Inflammatory macrophage (primary cell): ENCODE results near the gene PROSER2.
A peak's percentile ranks its signal among the peaks of the same experiment; 100 is the strongest.

ENCODE experiments used
- DNase-seq, 2 donors: peaks; one replicate each; pipeline ENCODE4 v3.0.0-alpha.2; 2020 to 2022

Gene PROSER2

DNA sequence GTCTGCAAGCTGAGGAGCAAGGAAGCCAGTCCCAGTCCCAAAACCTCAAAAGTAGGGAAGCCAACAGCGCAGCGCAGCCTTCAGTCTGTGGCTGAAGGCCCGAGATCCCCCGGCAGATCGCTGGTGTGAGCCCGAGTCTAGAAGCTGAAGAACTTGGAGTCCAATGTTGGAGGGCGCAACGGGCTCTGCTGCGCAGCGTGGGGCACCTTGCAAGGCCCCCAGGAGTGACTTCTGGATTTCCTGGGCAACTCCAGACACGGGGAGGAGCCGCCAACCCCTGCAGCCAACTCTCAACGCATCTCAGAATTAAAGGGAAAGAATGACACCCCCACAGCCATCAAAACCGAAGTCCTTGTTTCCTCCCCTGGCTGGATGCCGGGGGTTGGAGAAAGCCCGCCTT, 18.8 kb upstream of the PROSER2 start:
- no peak for DNase-seq

DNA sequence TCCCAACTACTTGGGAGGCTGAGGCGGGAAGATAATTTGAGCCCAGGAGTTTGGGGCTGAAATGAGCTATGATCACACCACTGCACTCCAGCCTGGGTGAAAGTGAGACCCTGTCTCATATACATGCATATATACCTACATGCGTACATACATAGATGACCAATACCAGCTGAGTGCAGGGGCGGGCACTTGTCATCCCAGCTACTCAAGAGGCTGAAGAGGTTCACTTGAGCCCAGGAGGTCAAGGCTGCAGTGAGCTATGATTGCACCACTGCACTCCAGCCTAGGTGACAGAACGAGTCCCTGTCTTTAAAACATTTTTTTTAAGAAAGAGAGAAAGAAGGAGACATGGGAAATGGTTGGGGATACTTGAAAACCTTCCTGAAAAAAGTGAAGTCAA, 17.4 kb upstream of the PROSER2 start:
- no peak for DNase-seq

DNA sequence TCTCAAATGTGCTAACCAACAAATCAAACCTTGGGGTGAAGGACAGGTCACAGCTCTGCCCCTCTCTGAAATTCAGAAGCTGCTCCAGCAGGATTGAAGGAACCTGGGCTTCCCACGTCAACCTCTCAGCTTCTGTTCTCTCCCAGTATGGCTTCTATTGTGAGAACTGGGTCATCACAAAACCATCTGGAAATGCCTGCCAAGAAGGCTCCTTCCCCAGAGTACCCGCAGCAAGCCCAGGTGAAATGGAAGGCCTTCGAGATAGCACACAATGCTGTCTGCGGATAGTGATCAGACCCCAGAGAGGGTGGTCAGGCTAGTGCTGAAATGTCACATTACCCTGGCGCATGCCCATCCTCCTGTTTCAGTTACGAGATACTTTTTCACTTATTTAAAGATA, 16.4 kb upstream of the PROSER2 start:
- no peak for DNase-seq

DNA sequence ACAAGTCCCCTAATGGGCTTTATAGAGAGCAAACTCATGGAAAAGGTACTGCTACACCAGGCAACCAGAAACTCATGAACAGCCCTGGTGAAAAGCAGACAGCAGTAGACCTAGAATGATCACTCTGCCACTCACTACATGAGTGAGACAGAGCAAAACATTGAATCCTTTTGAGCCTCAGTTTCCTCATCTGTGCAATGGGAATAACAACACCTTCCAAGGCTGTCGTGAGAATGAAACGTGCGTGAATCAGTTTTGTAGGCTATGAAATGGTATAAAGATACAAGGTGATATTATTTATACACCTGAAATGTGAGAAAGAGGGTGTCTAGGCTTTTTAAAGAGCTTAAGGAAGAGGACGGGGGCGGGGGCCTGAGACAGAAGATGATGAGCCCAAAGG, 14.3 kb upstream of the PROSER2 start:
- DNase-seq = no peak

DNA sequence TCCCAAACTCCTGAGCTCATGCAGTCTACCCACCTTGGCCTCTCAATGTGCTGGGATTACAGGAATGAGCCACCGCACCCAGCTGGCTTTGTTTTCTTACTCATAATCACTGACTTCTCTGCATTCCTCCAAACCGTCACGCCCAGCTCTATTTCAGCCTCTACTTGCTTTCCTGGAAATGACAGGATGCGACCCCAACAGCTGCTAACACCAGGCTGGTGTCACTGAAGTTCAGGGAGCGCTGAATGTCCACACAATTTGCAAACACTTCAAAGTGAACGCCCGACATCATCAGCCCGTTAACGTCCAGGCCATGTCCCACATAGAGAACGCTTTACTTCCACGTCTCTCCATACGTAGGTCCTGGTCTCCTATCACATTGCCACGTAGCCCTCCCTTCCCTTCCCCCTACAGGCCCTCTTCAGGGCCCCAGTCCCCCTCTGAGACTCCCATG, 12.8 kb upstream of the PROSER2 start:
- no peak for DNase-seq

DNA sequence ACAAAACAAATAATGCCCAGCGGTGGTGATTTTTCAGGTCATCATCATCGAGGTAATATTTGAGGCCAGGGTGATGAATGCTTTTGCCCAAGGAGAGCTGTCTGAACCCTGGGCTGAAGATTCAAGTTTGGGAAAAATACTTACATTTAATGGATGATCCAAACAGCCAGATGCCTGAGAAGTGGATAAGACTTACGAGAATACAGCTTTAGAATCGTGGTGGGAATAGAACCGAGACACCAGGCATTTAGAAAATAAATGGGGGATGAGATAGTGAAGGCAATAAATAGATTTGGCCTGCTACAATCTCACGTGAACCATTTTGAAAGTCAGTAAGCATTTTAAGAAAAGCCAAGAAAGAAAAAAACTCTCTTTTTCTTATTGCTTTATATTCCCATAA, 12.2 kb upstream of the PROSER2 start:
- no peak for DNase-seq

DNA sequence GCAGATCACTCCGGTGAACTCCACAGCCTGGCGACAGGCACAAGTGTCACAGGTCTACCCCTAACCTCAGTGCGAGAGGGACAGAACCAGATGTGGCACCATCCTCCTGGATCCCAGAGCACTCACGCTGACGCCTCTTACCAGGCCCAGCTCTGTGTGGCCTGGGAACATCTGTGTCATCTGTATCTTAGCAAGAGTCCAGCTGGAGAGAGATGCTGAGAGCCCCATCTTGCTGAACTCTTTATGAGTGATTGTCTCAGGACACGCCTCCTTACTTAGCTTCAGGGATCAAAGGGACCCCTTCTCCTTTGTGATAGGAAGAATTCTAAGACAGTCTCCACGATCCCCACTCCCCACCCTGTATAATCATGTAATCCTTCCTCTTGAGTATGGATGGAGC, 10.0 kb upstream of the PROSER2 start:
- no peak for DNase-seq

DNA sequence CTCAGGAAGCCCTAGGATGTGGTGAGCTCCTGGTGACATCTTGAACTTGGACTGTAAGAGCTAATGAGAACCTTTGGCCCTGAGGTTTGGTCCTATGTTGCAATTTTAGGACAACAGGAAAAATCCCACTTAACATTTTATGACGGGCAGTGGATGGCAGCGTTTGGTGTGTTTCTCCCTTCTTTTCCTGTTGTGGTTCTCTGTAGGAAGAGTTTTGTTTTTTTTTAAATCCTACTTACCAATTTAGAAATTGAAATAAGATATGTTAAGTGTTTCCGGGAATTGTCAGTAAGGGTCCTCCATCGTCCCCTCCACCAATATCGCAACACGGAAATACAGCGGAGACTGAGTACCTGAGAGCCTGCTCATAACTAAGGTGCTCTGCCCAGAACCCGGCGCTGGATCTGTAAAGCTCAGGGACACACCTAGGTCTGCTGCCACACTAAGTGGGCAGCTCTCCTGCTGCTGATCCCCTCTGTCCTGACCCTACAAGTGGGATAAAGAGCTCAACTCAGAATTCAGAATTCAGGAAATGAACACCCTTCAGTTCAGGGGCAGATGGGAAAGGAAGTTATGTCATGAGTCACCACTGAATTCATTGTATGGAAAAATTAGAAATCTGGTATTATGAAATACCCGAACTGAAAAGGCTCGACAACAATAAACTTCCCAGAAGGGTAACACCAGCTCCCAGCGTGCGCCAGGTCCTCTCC, 9.1 kb upstream of the PROSER2 start:
- DNase-seq = peak; percentile 36 to 74

DNA sequence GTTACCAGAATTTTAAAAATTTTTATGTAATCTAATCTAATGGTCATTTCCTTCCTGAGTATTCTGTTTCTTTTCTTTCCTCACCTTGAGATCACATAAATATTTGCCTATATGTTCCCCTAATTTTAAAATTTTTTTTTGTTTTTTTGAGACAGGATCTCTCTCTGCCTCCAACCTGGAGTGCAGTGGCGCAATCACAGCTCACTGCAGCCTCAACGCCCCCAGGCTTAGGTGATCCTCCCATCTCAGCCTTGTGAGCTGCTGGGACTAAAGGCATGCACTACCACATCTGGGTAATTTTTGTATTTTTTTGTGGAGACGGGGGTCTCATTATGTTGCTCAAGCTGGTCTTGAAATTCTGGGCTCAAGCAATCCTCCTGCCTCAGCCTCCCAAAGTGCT, 4.1 kb upstream of the PROSER2 start:
- DNase-seq = no peak

DNA sequence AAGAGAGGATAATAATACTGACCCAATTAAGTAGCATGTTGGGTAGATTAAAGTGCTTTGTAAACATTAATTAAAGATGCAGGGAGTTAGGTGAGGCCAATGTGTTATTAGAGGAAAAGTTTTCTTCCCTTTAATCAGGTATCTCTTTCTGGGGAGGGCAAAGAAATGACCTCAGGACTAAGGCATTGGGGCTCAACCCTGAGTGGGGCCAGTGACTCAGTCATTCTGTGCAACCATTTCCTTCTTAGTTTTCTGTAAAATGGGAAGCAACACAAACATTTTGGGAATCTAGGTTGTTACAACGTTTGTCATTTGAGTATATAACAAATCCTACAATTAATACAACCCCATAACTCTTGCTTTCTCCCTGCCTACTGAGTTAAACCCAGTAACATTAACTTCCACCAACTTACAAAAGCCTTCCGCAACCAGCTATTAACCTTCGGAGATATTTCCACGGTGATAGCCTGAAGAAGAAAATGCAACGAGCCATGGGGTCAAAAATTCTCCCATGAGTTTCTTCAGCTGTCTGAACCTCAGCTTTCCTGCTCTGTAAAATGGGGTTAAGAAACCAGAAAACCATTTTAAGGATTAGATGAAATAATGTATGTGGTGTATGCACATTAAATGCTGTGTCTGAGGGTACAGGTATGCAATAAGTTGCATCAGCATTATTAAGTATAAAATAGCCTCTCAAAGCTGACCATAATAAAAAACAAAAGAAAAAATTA, 965 bp upstream of the PROSER2 start:
- peak in 1 of 2 donors; percentile 6 for DNase-seq

DNA sequence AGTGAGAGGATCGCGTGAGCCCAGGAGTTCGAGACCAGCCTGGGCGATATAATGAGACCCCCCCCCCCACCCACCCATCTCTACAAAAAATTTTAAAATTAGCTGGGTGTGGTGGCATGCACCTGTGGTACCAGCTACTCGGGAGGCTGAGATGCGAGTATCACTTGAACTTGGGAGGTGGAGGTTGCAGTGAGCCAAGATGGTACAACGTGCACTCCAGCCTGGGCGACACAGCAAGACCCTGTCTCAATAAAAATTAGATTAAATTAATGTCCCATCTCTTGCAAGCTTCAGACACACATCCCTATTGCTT, 391 bp upstream of the PROSER2 start:
- no peak for DNase-seq

DNA sequence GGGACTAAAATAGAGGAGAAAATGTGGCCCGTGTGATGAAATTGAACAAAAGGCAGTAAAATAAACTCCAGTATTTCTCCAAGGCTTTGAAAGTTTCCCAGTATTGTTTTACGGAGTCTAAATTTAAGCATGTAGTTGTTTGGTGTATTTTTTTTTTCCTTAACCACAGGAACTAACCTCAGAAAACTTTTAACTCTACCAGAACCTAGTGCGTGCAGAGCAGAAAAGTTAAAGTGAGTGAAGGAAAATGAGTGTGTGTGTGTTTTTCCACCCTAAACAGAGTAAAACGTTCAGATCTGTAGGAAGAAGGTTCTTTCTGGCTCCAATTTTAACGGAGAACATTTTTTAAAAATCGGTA, 812 bp downstream of the PROSER2 start:
- DNase-seq = no peak

DNA sequence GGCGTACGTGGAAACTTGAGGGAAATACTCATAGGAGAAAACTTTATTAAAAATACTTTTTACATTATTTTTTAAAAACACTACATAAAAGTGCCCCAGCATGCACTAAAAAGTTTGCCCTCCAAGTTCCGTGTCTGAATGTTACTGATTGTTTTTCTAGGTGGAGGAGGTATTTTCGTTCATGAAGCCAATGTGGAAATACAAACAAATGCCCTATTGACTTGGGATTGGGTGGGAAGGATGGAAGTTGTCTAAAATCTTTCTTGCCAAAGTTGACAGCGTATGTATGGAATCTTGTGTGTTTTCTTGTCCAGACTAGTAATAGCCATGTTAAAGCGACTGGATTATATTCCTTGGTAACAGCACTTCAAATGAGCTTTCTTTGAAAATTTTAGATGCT, 1.2 kb downstream of the PROSER2 start:
- no peak for DNase-seq

DNA sequence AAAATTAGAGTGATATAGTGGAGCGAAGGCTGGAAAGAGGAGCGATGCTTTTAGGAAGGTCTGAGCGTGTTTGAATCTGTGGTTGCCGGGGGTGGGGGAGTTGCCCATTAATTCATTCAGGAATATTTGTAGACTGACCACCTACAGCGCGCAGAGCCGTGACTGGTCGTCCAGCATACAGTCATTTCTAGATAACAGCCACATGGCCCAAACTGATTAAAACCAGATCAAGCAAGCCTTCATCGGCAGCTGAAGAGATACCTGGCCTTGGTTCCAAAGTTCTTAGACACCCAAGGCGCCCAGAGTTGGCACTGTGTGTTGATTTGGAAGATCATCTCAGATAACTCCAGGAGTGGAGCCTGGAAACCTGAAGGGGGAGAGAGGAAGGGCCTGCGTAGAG, 1.7 kb downstream of the PROSER2 start:
- no peak for DNase-seq

DNA sequence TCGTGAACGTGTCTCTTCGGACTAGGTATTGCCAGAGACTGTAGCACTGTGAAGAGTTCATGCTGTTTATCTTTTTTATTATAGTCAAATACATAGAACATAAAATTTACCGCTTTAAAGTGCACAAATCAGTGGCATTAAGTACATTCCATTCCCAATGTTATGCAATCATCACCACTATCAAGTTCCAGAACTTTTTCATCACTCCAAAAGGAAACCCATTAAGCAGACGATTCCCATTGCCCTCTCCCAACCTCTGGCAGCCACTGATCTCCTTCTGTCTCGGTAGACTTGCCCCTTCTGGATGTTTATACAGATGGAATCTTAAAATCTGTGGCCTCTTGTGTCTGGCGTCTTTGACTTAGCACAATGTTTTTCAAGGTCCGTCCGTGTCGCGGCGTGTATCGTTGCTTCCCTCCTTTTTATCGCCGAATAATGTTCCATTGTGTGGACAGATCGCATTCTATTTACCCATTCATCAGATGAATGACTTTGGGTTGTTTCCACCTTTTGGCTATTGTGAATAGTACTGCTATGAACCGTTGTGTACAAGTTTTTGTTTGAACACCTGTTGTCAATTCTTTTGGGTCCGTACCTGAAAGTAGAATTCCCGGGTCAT, 2.7 kb downstream of the PROSER2 start:
- DNase-seq = no peak

DNA sequence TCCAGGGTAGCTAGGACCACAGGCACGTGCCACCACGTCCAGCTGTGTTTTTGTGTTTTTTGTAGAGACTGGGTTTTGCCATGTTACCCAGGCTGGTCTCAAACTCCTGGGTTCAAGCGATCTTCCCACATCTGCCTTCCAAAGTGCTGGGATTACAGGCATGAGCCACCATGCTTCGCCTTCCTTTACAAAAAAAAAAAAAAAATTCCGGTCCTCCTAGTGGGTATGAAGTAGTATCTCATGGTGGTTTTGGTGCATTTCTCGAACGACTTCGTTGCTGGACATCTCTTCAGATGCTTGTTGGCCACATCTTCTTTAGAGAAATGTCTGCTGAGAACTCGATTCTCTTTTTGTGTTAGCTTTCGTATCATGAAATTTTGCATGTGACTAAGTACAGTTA, 3.9 kb downstream of the PROSER2 start:
- no peak for DNase-seq

DNA sequence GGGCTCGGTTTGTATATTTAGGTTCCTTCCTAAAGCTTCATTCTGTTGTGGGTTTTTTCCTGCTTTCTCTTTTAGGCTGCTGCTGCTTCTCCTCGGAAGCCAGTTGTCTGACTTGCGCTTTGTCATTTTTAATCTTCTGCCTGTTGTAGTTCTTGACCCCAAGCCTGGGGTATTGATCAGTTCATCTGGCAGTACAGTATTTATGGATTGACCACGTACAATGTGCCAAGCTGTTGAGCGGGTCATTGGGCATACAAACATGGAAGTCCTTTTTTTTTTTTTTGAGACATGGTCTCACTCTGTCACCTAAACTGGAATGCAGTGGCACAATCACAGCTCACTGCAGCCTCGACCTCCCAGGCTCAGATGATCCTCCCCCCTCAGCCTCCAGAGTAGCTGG, 4.3 kb downstream of the PROSER2 start:
- DNase-seq = no peak

DNA sequence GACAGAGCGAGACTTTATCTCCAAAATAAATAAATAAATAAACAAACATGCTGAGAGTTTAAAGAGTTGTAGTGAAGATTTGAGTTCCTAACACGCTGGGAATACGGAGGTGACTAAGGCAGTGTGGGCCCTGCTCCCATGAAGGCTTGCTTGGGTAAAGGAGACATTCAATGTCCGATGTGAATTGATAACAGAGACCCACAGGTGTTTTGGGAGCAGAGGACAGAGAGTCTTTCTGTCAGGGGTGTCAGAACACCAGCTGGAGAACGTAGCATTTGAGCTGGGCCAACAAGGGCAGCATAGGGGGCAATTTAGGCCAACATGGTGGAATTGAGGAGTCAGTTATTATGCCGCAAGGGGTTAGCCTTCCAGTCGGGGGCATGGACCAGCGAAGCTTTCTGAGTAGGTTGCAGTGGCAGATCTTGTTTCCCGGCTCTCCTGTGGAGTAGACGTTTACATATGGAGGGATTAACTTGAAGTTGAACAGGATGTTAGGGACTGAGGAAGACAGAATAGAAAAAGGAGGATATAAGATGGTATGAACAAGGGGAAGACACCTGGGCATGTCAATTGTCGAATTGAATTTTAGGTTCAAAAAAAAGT, 5.6 kb downstream of the PROSER2 start:
- DNase-seq = no peak

DNA sequence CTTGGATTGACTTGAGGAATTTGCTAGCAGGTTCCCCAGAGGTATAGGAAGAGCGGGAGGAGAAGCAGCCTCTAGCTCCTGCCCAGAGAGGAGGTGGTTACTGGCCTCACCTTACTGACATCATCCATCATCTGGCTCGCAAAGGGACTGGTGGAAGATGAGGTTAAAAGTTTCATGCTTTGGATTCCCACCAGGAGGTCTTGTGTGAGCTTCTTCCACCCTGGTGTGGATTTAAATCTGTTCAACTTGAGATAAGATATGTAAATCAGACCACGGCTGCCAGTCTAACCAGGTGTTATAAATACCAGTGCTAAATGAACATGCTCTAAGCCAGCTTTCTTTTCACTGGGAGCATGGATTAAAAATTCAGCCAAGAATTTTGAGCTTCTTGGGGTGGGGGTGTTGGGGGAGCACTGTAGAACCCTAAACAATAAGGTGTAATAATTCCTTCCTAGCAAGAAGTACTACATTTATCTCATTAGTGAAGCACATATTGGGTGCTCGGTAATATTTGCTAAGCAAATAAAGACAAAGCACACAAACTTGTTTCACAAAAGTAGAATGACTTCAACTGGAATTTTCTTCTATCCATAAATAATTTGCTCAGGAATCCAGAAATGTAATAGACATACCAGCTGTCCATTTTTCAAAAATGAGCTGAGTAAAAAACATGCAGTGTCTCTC, 7.8 kb downstream of the PROSER2 start:
- DNase-seq = no peak

DNA sequence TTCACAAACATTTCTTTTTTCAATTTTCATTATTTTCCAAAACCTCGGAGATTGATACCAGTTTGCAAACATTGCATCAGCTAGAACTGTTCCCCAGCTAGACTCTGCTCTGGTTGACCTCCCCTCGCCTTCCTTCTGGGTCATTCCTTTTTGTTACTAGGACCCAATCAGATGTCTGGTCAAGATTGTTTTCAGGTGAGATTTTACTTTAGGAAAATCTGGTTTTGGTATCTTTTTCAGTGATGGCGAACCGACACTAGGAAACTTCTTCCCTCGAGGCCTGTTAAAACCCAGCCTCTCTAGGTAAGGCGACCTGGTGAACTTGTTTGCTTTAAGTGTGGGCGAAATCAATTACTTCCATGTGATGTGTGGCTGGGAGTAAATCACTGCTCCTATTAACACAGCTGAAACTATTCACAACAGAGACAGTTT, 8.4 kb downstream of the PROSER2 start:
- DNase-seq = no peak

DNA sequence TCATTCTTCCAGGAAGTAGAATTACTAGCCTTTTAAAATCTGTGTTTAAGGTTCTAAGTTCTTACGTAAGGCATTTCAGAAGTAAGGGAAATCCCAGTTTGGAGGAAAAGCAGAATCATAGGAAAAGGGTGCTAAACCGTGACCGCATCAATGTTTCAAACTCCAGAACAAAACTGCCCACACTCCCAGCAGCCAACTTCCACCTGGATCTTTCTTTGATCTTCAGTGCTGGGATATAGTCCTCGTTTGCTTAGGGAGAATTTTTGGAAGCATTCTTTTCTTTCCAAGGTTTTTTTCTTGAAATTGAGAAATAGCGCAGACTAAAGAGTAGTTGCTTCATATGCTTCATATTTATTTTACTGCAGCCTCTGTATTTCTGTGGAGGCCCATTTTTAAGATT, 8.9 kb downstream of the PROSER2 start:
- DNase-seq = no peak

DNA sequence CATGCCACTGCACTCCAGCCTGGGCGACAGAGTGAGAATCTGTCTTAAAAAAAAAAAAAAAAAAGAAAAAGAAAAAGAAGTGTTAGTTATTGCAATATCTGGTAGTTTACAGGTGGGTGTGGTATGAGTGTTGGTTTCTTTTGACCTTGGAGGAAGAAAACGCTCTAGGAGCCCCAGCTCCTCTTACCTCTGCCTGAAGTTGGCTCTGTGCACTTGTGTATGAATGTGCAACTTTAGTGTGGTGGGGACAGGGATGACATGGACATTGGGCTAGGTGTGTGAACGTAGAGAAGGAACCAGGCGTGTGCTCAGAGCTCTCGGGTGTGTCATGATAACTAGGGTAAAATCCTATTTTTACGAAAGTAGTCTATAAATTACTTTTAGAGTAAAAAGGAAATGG, 11.9 kb downstream of the PROSER2 start:
- no peak for DNase-seq

DNA sequence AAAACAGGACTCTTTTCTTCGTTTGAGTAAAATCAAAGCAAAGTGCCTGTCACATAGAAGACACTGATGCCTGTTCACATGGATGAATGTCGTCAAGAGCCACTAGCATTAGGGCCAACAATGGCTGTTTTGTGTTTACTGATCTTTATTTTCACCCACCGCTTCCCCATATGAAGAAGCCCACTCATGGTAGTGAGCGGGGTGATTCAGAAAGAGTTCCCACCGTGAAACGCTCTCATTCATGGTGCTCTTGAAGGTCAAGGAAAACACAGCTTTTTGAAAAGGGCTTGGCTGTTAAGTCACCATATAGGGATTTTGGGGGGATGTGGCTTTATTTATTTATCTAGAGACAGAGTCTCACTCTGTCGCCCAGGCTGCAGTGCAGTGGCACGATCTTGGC, 12.5 kb downstream of the PROSER2 start:
- DNase-seq = no peak
